ENCODE results near the gene TMEM170B.
A peak's percentile ranks its signal among the peaks of the same experiment; 100 is the strongest.
"Not testable (repeated sequence)": the region's sequence is repeated elsewhere in the genome, so short reads cannot be mapped to it uniquely, and the experiment has no call there.

Gene TMEM170B

DNA sequence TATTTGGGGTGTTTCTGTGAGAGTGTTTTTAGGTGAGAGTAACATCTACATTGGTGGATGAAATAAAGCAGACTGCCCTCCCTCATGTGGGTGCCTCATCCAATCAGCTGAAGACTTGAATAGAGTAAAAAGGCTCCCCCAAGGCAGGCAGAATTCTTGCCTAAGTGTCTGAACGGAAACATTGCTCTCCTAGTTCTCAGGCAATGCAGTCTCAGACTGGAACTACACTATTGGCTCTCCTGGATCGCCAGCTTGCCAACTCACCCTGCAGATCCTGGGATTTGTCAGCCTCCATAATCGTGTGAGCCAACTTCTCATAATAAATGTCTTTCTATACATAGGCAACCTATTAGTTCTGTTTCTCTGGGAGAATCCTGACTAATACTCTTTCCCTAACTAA lies 5.5 kb upstream of the TMEM170B start:
- no peak for DNase-seq

DNA sequence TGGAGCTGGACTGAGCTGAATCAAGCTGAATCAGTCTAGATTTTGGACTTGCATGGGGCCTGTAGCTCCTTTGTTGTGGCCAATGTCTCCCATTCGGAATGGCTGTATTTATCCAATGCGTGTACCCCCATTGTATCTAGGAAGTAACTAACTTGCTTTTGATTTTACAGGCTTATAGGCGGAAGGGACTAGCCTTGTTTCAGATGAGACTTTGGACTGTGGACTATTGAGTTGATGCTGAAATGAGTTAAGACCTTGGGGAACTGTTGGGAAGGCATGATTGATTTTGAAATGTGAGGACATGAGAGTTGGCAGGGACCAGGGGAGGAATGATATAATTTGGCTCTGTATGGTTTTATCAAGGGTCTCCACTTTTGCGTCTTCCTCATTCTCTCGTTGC lies 3.0 kb upstream of the TMEM170B start:
- no peak for DNase-seq

DNA sequence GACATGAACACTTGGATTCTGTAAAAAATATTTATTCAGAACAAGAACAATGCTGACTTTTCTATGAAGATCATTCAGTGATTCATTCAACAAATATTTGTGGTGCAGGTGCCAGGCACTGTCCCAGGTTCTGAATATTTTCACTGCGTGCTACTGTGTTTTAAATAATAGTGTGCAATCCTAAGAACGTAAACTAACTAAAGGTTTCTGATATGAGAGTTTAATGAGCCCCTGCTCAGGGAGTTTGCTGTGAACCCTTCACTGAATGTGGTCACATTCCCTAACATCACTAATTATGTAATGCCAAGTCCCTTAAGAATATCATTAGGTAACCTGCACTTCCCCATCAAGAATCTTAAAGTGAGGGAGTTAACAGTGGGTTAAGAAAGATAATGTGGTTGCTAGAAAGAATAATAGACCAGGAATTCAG lies 1.7 kb upstream of the TMEM170B start:
- DNase-seq, result no peak

DNA sequence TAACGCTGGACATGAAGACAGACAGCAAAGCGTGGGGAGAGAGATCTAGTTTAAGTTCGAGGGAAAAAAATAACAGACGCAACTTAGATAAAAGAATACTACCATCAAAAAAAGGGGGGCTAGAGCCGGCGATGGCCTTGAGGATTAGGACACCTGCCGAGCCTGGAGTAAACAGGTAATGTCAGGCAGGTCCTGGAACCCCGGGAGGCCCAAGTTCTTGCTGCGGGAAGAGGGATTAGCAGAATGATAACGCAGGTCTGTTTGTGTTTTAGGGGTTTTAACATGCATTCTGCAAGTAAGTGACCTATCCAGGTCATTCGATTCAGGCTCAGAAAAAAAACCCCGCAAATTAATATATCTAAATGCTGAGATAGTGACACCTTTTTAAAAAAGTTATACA lies 754 bp upstream of the TMEM170B start:
- DNase-seq, result peak; percentile 31

DNA sequence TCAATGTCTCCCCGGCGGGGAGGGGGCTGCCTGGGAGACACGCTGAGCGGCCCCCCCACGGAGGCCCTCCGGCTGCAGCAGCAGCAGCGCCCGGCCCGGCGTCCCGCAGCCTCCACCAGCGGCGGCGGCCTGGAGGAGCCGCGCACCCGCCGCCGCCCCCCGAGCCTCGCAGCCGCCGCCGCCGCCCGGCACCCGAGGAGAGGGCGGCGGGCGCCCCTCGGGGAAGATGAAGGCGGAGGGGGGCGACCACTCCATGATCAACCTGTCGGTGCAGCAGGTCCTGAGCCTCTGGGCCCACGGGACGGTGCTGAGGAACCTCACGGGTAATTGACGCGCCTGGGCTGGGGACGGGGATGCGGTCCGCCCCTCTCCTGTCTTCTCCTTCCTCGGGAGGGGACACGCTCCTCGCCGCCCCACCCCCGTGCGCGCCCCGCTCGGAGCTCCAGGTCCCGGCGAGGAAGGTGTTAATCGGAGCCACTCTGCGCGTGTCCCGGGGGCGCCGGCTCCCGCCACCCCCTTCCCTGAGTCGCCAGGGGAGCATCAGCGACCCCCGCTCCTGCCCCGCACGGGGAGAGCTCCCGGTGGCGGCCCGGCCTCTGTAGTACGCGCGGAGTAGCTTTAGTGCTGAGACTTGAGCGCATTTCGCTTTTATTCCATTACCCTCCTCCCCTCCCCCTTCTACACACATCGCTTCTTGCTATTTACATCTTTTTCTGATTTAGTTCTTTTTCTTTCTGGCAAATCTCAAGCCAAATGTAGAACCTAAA lies 686 bp downstream of the TMEM170B start:
- DNase-seq, result peak; percentile 46

DNA sequence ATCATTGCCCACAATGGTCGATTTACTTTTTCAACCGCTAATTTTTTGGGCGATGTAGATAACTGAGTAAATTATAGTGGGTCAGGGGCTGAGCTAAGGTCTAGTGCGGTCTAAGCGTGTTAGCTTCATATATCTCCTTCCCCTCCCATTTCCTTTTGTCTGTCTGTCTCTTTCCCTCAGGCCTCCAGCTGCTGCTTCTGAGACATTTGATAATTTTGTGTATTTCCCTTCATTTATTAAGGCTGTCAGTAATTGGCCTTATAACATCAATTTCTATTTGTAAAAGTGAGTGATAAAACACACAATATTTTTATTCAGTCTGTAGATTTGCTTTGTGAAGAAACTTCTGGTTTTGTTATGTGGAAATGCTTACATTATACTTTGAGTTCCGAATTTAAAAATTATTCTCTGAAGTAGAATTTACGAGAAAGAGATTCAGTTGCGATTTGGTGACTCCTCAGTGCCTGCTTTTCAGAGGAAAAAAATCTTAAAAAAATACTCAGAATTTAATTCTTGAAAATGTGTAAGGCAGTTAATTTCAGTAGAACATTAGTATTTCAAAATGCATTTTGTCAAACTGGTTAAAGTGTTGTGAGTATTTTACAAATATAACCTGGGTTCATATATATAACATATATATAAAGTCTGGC lies 1.4 kb downstream of the TMEM170B start:
- DNase-seq, result no peak

DNA sequence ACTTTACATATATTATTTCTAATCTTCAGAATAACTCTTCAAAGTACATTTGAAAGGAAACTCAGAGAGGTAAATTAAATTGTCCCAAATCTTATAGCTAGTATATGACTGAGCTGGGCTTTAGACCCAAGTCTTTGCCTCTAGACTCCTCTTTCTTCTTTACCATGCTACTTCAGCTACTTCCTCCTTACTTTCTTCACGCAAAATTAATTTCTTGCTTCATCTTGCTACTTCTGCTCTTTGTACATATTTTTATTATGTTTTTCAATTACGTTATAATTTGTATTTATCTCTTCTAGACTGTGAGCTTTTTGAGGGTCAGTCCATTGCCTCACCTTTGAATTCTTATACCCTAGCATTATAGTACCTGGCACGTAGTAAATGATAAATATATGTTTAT lies 5.3 kb downstream of the TMEM170B start:
- no peak for DNase-seq

DNA sequence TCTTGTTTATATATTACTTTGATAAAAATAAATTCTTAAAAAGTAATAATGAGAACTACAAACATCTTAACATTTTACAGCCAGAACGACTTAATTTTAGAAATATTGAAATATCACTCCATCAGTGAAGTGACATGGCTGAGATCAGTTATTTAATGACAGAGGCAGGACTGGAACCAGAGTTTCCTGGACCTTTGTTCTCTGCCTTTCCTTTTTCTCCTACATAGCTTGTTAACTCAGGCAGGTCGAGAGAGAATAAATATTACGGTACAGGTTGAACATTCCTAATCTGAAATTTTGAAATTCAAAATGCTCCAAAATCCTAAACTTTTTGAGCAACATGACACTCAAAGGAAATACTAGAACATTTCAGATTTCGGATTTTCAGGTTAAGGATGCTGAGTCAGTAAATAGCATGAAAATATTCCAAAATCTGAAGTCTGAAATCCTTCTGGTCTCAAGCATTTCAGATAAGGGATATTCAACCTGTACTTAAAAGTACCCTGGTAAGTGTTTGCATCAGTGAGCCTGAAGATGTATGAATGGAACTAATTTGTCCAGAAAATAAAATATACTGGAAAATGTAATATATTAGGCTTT lies 6.5 kb downstream of the TMEM170B start:
- no peak for DNase-seq

DNA sequence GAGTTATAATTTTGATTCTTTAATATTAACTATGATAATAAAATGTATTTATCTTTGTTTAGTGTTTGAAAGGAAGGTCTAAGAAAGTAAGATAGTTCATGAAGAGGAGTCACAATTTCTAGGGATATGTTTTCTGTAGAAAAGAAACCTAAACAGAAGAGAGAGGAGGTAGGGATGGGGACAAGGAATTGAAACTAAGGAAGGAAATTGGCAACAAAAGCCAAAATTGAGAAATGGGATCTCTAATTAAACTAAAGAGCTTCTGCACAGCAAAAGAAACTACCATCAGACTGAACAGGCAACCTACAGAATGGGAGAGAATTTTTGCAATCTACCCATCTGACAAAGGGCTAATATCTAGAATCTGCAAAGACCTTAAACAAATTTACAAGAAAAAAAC lies 10.3 kb downstream of the TMEM170B start:
- DNase-seq, result not testable (repeated sequence)

DNA sequence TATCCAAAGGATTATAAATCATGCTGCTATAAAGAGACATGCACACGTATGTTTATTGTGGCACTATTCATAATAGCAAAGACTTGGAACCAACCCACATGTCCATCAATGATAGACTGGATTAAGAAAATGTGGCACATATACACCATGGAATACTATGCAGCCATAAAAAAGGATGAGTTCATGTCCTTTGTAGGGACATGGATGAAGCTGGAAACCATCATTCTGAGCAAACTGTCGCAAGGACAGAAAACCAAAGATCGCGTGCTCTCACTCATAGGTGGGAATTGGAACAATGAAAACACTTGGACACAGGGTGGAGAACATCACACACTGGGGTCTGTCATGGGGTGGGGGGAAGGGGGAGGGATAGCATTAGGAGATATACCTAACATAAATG lies 11.0 kb downstream of the TMEM170B start:
- not testable (repeated sequence) for DNase-seq

DNA sequence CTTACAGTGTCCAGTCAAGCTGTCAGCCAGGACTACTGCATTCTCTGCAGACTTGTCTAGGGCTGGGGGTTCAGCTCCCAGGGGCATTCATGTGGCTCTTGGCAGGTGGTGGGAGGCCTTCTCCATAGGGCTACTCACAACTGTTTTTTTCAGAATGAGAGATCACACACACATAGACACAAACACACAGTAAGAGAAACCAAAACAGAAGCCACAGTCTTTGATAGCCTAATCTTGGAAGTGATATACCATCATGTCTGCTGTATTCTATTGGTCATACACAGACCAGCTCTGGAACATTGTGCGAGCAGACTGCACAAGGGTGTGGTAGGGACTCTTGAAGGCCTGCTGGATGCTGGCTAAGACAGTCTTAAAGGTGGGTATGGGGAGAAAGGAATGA lies 13.5 kb downstream of the TMEM170B start:
- no peak for DNase-seq

DNA sequence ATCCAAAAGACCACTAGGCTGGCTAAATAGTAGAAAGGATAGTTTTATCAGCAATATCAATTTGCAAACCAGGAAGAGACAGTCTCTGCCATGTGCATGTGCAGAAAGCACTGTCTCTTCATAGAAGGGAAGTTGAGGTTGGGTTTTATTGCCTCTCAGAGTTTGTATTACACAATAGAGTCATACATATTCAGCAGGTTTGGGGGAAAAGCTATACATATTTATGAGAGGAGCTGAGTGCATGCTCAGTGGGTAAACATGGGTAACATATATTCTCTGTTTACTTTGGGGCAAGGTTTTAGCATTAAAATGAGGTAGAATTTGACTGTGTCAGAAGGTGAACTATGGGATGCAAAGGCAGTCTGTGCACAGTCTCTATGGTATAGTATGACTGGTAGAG lies 14.9 kb downstream of the TMEM170B start:
- DNase-seq, result no peak

DNA sequence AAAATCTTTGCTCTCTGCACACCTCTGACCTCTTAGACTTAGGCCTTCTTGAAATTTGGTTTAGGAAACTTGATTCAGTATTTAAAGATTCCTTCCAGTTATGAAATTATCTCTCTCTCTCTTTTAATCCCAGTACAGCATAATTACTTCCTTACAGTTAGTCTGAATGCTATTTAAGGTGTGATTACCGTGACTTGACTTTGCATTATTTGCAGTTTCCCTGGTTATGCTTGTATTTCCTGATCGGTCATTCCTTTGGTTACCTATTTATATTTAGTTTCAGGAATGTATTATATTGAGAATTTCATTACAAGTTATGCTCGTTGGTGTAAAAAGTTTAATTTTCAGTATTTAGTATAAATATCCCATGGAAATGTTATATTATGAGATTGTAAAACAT lies 16.3 kb downstream of the TMEM170B start:
- DNase-seq, result no peak

DNA sequence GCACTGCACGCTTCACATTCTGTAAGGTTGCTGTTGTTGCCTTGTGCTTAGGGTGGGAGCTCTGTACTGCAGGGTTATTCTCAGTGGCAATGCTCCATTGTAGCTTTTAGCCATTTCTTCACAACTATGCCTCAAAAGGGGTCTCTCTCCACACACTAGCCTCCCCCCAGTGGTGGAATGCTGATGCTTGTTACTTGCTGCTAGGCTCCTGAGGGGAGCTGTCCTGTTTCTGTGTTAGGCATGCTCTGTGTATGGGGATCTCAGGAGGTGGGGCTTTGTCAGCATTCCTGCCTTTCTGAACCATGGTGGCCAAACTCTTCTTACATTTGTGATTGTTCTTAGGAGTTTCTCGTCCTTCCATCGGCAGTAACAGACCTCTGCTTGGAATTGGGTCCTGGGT lies 18.8 kb downstream of the TMEM170B start:
- DNase-seq, result no peak

DNA sequence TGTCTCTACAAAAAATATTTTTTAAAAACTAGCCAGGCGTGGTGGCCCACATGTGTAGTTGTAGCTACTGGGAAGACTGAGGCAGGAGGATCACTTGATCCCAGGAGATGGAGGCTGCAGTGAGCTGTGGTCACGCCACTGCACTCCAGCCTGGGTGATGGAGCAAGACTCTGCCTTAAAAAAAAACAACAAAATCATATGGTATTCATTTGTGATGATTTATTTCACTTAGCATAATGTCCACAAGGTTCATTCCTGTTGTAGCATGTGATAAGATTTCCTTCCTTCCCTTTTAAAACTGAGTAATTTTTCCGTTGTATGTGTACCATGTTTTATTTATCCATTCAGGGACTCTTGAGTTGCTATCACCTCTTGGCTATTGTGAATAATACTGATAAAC lies 26.2 kb downstream of the TMEM170B start:
- DNase-seq, result no peak

DNA sequence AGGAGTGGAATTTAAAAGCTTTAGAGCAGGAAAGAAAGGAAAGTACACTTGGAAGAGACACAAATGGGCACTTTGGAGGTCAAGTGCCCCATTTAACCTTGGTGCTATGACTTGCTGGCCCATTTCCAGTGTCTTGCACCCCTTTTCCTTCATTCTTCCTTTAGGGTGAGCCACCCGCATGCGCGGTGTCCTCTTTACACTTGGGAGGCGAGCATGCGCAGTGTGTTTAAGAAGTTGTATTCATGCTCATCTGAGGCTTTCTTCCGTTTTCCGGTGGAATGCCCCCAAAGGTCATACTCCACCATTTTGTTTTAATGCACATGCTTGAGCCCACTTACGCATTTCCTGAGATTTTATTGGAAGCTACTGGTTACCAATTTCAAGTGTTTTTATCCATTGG lies 29.1 kb downstream of the TMEM170B start:
- no peak for DNase-seq

DNA sequence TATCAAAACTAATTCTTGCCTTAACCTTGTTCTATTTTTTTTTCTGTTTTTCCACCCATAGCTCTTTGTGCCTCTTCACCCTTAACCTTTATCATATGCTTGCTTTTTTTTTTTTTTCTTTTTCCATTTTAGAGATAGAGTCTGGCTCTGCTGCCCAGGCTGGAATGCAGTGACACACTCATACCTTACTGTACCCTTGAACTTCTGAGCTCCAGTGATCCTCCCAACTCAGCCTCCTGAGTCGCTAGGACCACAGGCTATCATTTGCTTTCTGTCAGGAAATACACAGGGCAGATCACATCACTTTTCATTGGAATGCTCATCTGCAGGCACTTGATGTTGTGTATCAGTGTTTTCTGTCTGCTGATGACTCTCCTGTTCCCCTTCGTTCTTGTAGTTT lies 33.5 kb downstream of the TMEM170B start:
- DNase-seq, result no peak

DNA sequence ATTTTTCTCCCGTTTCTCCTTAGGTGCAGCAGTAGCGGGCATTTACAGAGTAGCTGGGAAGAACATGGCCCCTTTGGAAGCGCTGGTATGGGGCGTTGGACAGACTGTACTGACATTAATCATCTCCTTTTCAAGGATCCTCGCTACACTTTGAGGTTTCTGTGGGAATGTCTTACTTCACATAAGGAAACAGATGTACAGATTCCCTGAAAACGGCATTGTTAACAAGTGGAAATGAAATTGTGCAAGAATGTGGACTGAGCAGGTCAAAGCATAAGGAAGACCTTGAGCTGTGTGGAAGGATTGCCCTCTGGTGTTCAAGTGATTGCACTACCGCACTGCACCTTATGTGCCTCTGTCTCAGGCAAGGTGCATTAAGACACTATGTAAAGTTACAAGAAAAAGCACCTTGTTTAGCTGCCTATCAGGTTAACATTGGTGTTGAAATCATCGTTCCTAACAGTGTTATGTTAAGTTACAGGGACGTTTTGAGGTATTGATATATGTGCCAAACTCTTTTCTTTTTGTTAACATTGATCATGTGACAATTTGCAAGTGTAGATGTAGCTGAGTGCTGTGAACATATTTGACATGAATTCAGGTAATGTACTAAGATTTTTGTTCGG lies 38.0 kb downstream of the TMEM170B start:
- DNase-seq, result peak; percentile 65

DNA sequence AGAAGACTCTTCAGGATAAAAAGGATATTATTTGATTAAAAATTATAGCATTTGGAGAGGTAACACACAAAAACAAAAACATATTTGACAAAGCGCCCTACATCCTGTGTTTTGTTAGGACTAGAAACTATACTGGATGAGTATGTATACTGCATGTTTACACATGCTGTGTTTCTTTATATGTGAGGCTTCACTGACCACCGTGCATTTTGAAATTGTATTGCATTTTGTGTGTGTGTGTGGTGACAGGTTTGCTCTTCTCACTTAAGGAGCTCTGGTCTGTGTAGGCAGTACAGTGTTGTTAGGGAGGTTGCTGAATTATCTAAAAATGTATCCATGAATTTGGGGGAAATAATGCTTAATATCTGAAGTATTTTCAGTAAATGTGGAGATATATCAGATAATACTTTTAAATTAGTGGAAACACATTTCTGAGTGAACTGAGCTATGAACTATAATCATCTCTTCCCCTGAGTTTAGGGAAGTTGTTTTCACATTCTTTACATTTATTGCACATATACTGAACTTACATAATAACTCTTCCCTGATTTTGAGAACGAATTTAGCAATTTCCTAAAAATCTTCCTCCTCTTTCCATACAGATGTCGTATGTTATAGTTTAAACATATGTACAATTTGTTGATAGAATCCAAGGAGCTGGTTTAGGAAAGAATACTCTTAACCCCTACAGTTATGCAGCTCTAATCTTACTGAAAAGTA lies 43.3 kb downstream of the TMEM170B start:
- no peak for DNase-seq

DNA sequence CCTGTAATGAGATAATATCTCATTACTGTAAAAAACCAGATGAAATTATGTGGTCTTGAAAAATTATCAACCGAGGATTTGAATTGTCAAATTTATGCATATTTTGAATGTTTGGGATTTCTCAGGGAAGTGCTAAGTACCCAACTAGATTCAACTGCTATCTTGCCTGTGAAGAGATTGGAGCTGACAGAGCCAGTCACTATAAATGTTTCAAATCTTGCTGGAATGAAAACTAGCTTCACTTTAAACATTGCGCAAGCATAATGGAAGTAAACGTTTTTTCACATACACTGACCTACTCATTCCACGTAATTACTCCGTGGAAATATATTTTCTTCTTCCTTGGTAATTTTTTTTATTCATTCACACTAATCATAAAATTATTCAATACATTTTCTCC lies 46.7 kb downstream of the TMEM170B start:
- DNase-seq, result no peak

DNA sequence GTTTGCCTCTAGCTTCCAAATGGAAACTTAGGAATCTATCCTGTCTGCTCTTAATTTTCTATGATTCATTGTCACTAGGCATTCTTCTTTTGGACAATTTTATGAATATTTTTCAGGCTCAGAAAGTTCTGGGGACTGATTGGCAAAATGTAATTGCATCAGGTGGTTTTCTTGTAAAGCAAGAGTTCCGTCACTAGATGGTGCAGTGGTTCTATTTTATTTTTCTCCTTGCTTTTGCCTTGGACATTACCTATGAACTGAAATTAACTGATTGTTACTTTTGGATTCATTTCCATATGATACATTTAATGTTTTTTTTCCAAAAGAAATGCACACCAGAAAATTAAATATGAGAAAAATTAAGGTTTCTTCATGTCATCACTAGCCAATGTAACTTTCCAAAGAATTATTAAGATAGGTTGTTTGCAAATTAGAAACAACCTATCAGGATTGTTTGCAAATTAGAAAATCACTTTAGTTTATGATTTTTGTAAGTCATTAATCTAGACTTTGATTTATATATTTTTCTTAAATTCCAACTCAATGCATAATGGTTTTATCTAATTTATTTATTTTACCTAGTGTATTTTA lies 48.0 kb downstream of the TMEM170B start:
- DNase-seq, result no peak

DNA sequence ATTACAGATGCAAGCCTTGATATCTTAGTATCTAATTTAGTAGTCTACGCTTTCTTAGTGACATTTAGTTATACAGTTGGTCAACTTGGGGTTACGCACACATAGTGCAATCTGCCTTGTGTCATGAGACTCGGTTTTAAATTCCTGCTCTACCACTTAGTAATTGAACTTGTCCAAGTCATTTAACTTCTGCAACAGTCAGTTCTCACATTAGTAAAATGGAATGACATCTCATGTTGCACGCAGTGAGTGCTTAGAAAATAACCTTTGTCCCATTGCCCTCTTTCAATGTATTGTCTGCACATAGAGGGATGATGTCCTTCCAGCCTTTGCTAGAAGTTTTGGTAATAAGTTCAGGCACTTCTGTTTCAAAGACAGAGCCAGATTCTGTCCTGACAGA lies 48.6 kb downstream of the TMEM170B start:
- no peak for DNase-seq

DNA sequence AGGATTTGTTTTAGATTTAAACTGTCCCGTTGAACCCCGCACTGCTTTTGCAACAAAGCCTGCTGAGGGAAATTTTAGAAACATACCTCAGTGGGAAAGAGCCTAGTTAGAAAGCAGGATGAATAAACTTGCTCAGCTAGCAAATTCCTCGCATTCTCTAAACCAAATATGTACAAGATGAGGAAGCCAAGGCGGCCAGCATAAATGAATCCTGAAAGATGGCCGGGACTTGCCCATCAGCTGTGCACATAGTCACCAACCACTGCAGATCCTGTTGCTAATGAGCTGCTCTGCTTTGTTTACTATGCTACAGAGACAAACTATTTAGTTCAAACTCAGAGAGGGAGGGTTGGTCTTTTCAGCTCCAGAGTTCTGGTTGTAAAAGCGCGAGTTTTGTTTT lies 49.0 kb downstream of the TMEM170B start:
- no peak for DNase-seq
